Duodenal mucosa (tissue), 2 donors: ENCODE results near the gene EXD3.
"Not testable (repeated sequence)": the region's sequence is repeated elsewhere in the genome, so short reads cannot be mapped to it uniquely, and the experiment has no call there.

Experiments used
- H3K27ac ChIP-seq: one replicate; pipeline ENCODE4 v1.7.0; 2013; ENCODE audit warnings: low read depth, low read length
- H3K27me3 ChIP-seq, 2 donors: one replicate each; pipeline ENCODE4 v1.7.0; 2013; ENCODE audit warnings: low read length in 2 of 2, control low read depth in 1 of 2; ENCODE audit not compliant: insufficient read depth in 2 of 2, control insufficient read depth in 1 of 2
- H3K36me3 ChIP-seq, 2 donors: one replicate each; pipeline ENCODE4 v1.7.0; 2013; ENCODE audit warnings: low read length in 2 of 2, control low read depth in 1 of 2; ENCODE audit not compliant: insufficient read depth in 2 of 2, control insufficient read depth in 1 of 2
- H3K4me1 ChIP-seq, 2 donors: one replicate each; pipeline ENCODE4 v1.7.0; 2013; ENCODE audit warnings: low read length in 2 of 2, control low read depth in 1 of 2; ENCODE audit not compliant: insufficient read depth in 2 of 2, control insufficient read depth in 1 of 2
- H3K4me3 ChIP-seq, 2 donors: one replicate each; pipeline ENCODE4 v1.7.0; 2013; ENCODE audit warnings: low read length in 2 of 2, low read depth in 1 of 2
- H3K9ac ChIP-seq, 2 donors: one replicate each; pipeline ENCODE4 v1.7.0; 2013; ENCODE audit warnings: low read length in 2 of 2, low read depth in 1 of 2
- H3K9me3 ChIP-seq, 2 donors: one replicate each; pipeline ENCODE4 v1.7.0; 2013; ENCODE audit warnings: low read length in 2 of 2, control low read depth in 1 of 2; ENCODE audit not compliant: control insufficient read depth in 1 of 2

EXD3 gene

DNA sequence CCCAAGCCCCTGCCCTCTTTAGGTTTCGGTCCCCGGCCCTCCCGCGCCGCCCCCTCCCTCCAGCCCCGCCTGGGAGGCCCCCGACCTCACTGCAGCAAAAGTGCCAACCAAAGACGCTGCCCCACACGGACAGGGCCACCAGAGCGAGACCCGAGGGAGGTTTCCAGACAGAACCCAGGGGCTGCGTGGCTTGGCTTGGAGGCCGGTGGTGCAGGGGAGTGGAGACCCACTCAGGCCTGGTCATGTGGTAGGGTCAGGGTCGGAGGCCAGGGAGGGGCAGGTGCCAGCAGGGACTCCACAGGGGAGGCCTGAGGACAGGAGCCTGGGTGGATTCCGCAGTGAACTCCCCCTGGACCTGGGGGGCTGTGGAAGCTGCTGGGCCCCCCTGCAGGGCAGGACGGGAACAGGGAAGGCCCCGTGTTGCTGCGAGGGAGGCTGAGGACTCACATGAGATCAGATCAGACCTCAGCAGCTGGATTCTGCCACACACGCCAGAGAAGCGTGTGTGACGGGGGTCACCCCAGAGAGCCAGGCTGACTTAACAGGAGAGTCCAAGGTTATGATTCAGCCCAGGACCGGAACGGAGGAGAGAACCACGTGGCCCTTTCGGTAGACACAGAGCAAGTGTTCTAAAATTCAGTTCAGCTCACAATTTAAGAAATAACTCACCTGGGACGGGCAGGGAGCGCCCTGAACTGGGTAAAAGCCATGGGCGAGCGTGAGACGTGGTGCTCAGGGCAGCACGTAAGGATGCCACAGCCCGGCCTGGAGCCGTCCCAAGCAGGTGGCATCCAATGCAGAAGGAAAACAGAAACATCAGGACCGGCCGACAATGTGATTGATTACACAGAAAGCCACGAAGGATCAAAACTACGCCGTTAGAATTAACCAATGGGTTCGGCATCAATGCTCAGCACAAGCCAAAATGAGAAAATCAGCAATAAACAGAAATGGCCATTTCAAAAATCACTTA lies 38.9 kb downstream of the EXD3 start:
- Histone ChIP-seq H3K36me3 (peaks cover 0 to 1% of the 10 kb centered on the region in 2 donors), H3K9ac (no peak overlapping the region), H3K9me3 (no peaks in the 10 kb centered on the region), H3K27ac (no peak overlapping the region), H3K4me1 (no peaks in the 10 kb centered on the region), H3K4me3 (no peak overlapping the region), H3K27me3 (no peaks in the 10 kb centered on the region)

DNA sequence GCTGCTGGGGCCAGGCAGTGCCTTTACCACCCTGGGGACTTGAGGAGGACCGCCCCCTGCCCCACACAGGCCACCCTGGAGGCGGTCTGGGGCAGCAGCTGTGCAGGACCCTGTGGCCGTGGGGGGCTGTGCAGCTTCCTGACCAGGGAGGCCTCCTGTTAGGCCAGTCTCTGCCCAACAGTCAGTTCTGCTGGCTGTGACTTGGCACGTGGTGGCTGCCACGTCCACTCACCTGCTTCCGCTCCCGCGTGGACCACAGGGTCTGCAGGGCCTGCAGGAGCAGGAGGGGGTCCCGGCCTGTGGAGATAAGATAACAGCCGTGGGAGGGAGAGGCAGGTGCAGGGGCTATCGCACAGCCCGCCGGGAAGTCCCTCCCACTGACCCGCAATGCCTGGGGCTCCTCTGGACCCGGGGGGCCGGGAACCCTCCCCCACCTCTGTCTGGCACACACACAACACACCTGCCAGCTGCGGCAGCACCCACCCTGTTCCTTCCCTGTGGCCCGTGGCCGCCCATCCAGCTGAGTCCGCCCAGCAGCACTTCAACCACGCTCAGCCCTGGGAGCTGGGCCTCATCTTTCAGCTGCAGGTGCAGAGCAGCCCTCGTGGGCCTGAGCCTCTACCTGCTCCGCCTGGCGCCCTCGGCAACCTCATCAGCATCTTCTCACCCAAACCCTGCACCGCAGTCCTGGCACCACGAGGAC lies 39.7 kb downstream of the EXD3 start:
- Histone ChIP-seq H3K27ac (no peak overlapping the region), H3K4me3 (no peak overlapping the region), H3K27me3 (no peaks in the 10 kb centered on the region), H3K9ac (no peak overlapping the region), H3K4me1 (no peaks in the 10 kb centered on the region), H3K36me3 (no peaks in the 10 kb centered on the region), H3K9me3 (no peaks in the 10 kb centered on the region)

DNA sequence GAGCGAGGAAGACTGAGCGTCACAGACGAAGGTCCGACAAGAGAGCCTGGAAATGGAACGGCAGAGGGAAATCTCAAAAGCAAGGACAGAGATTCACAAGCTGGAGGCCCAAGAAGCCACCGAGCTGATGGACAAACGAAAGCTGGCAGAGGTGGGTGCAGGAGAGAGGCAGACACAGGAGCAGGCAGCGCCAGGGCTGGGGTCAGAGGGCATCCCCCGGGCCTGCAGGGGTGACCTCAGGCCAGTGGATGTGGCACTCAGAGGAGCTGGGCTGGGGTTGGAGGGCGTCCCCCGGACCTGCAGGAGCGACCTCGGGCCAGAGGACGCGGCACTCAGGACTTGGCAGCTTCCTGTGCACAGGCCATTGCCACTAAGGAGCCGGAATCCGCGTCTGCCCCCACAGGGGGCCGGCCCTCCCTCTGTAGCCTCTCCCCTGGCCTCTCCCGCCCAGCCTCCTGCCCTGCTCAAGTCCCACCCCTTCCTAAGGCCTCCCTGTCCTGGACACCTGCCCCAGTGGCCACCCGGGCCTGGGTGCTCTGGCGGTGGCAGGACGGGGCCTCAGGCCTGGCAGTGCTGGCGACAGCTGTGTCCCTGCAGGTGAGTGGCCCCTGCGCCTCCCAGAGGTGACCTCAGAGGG lies 40.4 kb downstream of the EXD3 start:
- no peaks in the 10 kb centered on the region for H3K4me1 ChIP-seq
- no peaks in the 10 kb centered on the region for H3K27me3 ChIP-seq
- H3K9me3 ChIP-seq: no peaks in the 10 kb centered on the region
- no peak overlapping the region for H3K9ac ChIP-seq
- no peak overlapping the region for H3K4me3 ChIP-seq
- no peaks in the 10 kb centered on the region for H3K36me3 ChIP-seq
- H3K27ac ChIP-seq: no peak overlapping the region

DNA sequence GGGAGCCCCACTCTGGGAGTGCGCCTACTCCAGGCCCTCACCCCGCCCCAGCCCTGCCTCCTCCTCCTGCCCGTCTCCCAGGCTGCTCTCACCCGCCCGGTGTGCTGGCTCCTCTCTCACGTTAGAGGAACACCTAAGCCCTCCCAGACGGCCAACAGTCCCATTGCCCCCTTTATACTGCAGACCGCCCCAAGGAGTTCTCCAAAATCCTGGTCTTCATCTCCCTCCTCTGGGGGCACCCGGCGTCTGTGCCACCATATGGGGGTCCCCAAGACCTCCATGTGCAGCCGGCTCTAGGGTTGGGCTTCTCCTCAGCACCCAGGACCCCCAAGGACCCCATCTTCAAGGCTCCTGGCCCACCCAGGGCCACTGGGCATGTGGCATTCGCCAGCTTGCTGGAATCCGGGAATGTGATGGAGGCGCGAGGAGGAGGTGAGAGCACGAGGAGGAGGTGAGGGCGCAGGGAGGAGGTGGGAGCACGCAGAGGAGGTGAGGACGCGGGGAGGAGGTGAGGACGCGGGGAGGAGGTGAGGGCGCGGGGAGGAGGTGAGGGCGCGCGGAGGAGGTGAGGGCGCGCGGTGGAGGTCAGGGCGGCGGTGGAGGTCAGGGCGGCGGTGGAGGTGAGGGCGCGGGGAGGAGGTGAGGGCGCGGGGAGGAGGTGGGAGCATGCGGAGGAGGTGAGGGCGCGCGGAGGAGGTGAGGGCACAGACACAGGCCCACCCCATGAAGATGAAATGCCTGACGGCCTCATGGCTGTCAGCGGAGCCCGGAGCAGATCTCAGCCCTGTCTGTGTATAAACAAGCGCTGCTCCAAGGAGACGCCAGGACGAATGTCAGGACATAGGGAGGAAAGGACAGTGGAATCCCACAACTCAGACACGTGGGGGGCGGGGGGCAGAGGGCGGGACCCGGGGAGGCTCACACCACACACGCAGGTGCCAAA lies 41.2 kb downstream of the EXD3 start:
- no peak overlapping the region for H3K9ac ChIP-seq
- H3K4me1 ChIP-seq: no peaks in the 10 kb centered on the region
- no peak overlapping the region for H3K27ac ChIP-seq
- no peaks in the 10 kb centered on the region for H3K27me3 ChIP-seq
- no peaks in the 10 kb centered on the region for H3K9me3 ChIP-seq
- H3K36me3 ChIP-seq: no peaks in the 10 kb centered on the region
- H3K4me3 ChIP-seq: no peak overlapping the region

DNA sequence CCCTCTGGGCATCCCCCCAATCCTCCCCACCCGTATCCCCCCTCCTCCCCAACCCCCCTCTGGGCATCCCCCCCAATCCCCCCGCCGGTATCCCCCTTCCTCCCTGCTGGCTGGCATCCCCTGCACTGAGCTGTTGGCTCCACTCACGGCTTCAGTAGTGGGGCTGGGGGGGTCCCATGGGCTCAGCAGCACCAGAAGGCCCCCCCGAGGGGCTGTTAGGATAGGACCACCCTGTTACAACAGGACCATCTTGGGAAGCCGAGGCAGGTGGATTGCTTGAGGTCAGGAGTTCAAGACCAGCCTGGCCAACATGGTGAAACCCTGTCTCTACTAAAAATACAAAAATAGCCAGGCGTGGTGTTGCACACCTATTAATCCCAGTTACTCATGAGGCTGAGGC lies 42.4 kb downstream of the EXD3 start:
- no peaks in the 10 kb centered on the region for H3K4me1 ChIP-seq

GRCh38 chr9:137380171-137380570 lies 42.8 kb downstream of the EXD3 start:
- no peak overlapping the region for H3K4me3 ChIP-seq
- H3K4me1 ChIP-seq: no peaks in the 10 kb centered on the region
- H3K9ac ChIP-seq: no peak overlapping the region
- no peaks in the 10 kb centered on the region for H3K36me3 ChIP-seq
- H3K27ac ChIP-seq: no peak overlapping the region
- no peaks in the 10 kb centered on the region for H3K9me3 ChIP-seq
- no peaks in the 10 kb centered on the region for H3K27me3 ChIP-seq

More for the DNA sequence above, 42.4 kb downstream of the EXD3 start:
- H3K4me3 ChIP-seq: no peak overlapping the region
- no peak overlapping the region for H3K27ac ChIP-seq
- H3K9ac ChIP-seq: no peak overlapping the region
- H3K9me3 ChIP-seq: no peaks in the 10 kb centered on the region
- H3K27me3 ChIP-seq: no peaks in the 10 kb centered on the region
- no peaks in the 10 kb centered on the region for H3K36me3 ChIP-seq

DNA sequence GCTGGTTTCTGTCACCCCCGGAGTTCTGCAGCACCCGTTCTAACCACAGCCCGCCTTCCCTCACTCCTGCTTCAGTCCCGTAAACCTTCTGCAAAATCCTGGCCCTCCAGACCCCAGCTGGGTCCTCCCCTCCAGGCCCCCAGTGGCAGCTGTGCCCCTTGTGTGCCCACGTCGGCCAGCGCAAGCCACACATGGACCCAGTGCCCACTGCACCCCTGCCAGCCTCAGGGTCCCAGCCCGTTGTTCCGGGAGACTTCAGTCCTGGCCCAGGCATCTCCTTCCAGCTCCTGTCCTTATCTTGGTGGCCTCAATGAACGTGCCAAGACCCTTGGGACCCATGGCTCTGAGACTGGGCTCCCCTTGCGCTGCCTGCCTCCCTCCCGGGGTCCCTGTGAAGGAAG lies 43.2 kb downstream of the EXD3 start:
- no peak overlapping the region for H3K9ac ChIP-seq
- no peaks in the 10 kb centered on the region for H3K27me3 ChIP-seq

DNA sequence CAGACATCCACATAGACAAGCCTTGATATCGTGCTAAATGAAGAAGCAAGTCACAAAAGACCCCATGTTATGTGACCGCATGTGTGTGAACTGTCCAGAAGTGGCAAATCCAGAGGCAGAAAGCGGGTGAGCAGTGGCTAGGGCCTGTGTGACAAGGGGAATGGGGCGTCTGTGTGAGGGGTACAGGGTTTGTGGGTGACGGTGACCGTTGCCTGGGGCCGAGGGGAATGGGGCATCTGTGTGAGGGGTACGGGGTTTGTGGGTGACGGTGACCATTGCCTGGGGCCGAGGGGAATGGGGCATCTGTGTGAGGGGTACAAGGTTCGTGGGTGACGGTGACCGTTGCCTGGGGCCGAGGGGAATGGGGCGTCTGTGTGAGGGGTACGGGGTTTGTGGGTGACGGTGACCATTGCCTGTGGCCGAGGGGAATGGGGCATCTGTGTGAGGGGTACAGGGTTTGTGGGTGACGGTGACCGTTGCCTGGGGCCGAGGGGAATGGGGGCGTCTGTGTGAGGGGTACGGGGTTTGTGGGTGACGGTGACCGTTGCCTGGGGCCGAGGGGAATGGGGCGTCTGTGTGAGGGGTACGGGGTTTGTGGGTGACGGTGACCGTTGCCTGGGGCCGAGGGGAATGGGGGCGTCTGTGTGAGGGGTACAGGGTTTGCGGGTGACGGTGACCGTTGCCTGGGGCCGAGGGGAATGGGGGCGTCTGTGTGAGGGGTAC lies 44.1 kb downstream of the EXD3 start:
- not testable (repeated sequence) for H3K9ac ChIP-seq, H3K4me3 ChIP-seq, H3K4me1 ChIP-seq, H3K27ac ChIP-seq, H3K36me3 ChIP-seq, H3K9me3 ChIP-seq, H3K27me3 ChIP-seq

More for the DNA sequence above, 43.2 kb downstream of the EXD3 start:
- H3K36me3 ChIP-seq: no peaks in the 10 kb centered on the region
- H3K9me3 ChIP-seq: no peaks in the 10 kb centered on the region
- H3K27ac ChIP-seq: no peak overlapping the region
- H3K4me3 ChIP-seq: no peak overlapping the region
- H3K4me1 ChIP-seq: no peaks in the 10 kb centered on the region

DNA sequence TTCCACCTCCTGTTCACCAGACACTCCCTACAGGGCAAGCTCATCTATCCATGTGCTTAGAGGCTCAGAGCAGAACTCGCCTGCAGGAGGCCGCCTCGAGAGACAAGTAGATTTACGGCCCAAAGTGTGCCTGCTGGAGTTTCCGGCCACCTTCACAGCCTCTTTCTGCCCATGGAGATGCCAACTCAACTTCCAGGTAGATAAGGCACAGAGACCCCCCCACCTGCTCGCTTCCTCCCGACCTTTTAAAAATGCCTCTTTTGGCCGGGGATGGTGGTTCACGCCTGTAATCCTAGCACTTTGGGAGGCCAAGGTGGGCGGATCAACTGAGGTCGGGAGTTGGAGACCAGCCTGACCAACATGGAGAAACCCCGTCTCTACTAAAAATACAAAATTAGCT lies 46.6 kb downstream of the EXD3 start:
- no peaks in the 10 kb centered on the region for H3K9me3 ChIP-seq
- H3K36me3 ChIP-seq: no peaks in the 10 kb centered on the region
- H3K9ac ChIP-seq: no peak overlapping the region
- no peak overlapping the region for H3K4me3 ChIP-seq
- no peaks in the 10 kb centered on the region for H3K4me1 ChIP-seq
- no peaks in the 10 kb centered on the region for H3K27me3 ChIP-seq
- H3K27ac ChIP-seq: no peak overlapping the region
